SK-N-SH (cell line): ENCODE data around the gene CENPP. TPM values are rescaled to one million over a fixed set of nuclear protein-coding genes. Genes with fewer than 3 reads are reported as not detected.

Experiments
- CTCF ChIA-PET: fragments of 300-600, 350-600 bp; formaldehyde crosslinking; extraction: SDS; loops from one replicate; lab custom pipeline; 2021; lab: Yijun Ruan, JAX
- POLR2A ChIA-PET: fragments of 350-600 bp; sonication (Branson Sonifier 250); formaldehyde crosslinking; extraction: SDS; loops from one replicate; lab custom pipeline; 2020; ENCODE audit warnings: antibody characterized with exemption, inconsistent platforms; lab: Yijun Ruan, JAX
- DNase-seq: peaks from one replicate; pipeline ENCODE4 v3.0.0; 2012
- H2AFZ ChIP-seq: fragments of 200-600 bp; sonication (generic); 2 replicates; pipeline ENCODE4 v1.8.1; 2016; ENCODE audit warnings: antibody characterized with exemption, mild to moderate bottlenecking, low read depth
- H3F3A ChIP-seq: fragments of 200-600 bp; sonication (generic); replicated peaks from 2 replicates; pipeline ENCODE3; 2016; ENCODE audit warnings: antibody characterized with exemption, mild to moderate bottlenecking; ENCODE audit not compliant: insufficient read depth
- H3K27ac ChIP-seq, 2 experiments: fragments of 200-500 bp in 1 of 2; fragments of 200-600 bp in 1 of 2; sonication (Bioruptor generic) in 1 of 2; sonication (generic), shearing (Covaris generic) in 1 of 2; 2 replicates each; pipeline versions ENCODE4 v1.5.1 to v1.6.1; 2014 to 2016; ENCODE audit warnings: low read depth in 2 of 2, inconsistent platforms in 1 of 2, low read length in 1 of 2, mild to moderate bottlenecking in 1 of 2, mixed read lengths in 1 of 2
- H3K27me3 ChIP-seq: fragments of 200-600 bp; sonication (generic), shearing (Covaris generic); 2 replicates; pipeline ENCODE4 v1.6.1; 2016; ENCODE audit warnings: mixed run types; ENCODE audit not compliant: insufficient read depth
- H3K36me3 ChIP-seq, 2 experiments: fragments of 200-500 bp in 1 of 2; fragments of 200-600 bp in 1 of 2; sonication (Bioruptor generic) in 1 of 2; sonication (generic) in 1 of 2; replicated peaks in 1 of 2; 2 replicates each; pipeline versions ENCODE3 to v1.5.1; 2014 to 2016; ENCODE audit warnings: low read length in 1 of 2, mild to moderate bottlenecking in 1 of 2; ENCODE audit not compliant: insufficient read depth in 2 of 2, control insufficient read depth in 1 of 2
- H3K4me1 ChIP-seq, 2 experiments: fragments of 200-500 bp in 1 of 2; fragments of 200-600 bp in 1 of 2; sonication (Bioruptor generic) in 1 of 2; sonication (generic), shearing (Covaris generic) in 1 of 2; 2 replicates each; pipeline versions ENCODE4 v1.5.1 to v1.6.1; 2014 to 2016; ENCODE audit warnings: low read depth in 1 of 2, low read length in 1 of 2, mixed run types in 1 of 2; ENCODE audit not compliant: insufficient read depth in 2 of 2, control insufficient read depth in 1 of 2
- H3K4me2 ChIP-seq: fragments of 200-600 bp; sonication (generic), shearing (Covaris generic); 2 replicates; pipeline ENCODE4 v1.6.1; 2017; ENCODE audit warnings: mixed run types
- H3K4me3 ChIP-seq, 2 experiments: fragments of 200-500 bp in 1 of 2; fragments of 200-600 bp in 1 of 2; sonication (Bioruptor generic) in 1 of 2; sonication (generic), shearing (Covaris generic) in 1 of 2; 2 replicates each; pipeline versions ENCODE4 v1.5.1 to v1.8.1; 2014 to 2016; ENCODE audit warnings: low read depth in 2 of 2, inconsistent platforms in 1 of 2, low read length in 1 of 2, mild to moderate bottlenecking in 1 of 2, mixed read lengths in 1 of 2, moderate library complexity in 1 of 2
- H3K79me2 ChIP-seq: fragments of 200-600 bp; sonication (generic); 2 replicates; pipeline ENCODE4 v1.8.1; 2017; ENCODE audit warnings: mild to moderate bottlenecking; ENCODE audit not compliant: insufficient read depth
- H3K9ac ChIP-seq: fragments of 200-600 bp; sonication (generic); 2 replicates; pipeline ENCODE4 v1.6.1; 2017; ENCODE audit warnings: mixed run types
- H3K9me2 ChIP-seq: fragments of 200-600 bp; sonication (generic); 2 replicates; pipeline ENCODE4 v1.6.1; 2017; ENCODE audit warnings: mixed run types
- H3K9me3 ChIP-seq: fragments of 200-600 bp; sonication (generic); 2 replicates; pipeline ENCODE4 v1.6.1; 2017; ENCODE audit warnings: mixed run types, mild to moderate bottlenecking, moderate library complexity
- H4K20me1 ChIP-seq: fragments of 200-600 bp; sonication (generic); 2 replicates; pipeline ENCODE4 v1.6.1; 2017; ENCODE audit warnings: mild to moderate bottlenecking, mixed run types; ENCODE audit not compliant: insufficient read depth
- EP300 ChIP-seq, 2 experiments: IDR thresholded peaks; 2 replicates each; pipeline versions ENCODE4 v1.4.0 to v1.6.1; 2012; ENCODE audit warnings: borderline replicate concordance in 1 of 2, low read depth in 1 of 2, low read length in 1 of 2
- FOXM1 ChIP-seq: IDR thresholded peaks from 2 replicates; pipeline ENCODE4 v1.4.0; 2012; ENCODE audit warnings: low read depth, mild to moderate bottlenecking
- GATA2 ChIP-seq: sonication (generic); formaldehyde crosslinking; IDR thresholded peaks from 2 replicates; pipeline ENCODE4 v1.5.0; 2020; ENCODE audit warnings: mild to moderate bottlenecking, missing genetic modification reagents
- MEF2A ChIP-seq: IDR thresholded peaks from 2 replicates; pipeline ENCODE4 v1.4.0; 2012; ENCODE audit warnings: low read depth, borderline replicate concordance
- MXI1 ChIP-seq: IDR thresholded peaks from 2 replicates; pipeline ENCODE4 v1.6.1; 2012; ENCODE audit warnings: mild to moderate bottlenecking, low read depth, low read length, improper control_type of control experiment
- NFIC ChIP-seq: IDR thresholded peaks from 2 replicates; pipeline ENCODE4 v1.4.0; 2012; ENCODE audit warnings: borderline replicate concordance
- NRF1 ChIP-seq: IDR thresholded peaks from 2 replicates; pipeline ENCODE4 v1.6.1; 2012; ENCODE audit warnings: low read depth, mild to moderate bottlenecking, low read length
- POLR2AphosphoS5 ChIP-seq: IDR thresholded peaks from 2 replicates; pipeline ENCODE4 v1.6.1; 2012; ENCODE audit warnings: low read depth, low read length
- RXRA ChIP-seq: IDR thresholded peaks from 2 replicates; pipeline ENCODE4 v1.4.0; 2012; ENCODE audit warnings: low read depth, mild to moderate bottlenecking, borderline replicate concordance
- SIN3A ChIP-seq: IDR thresholded peaks from 2 replicates; pipeline ENCODE4 v1.6.1; 2012; ENCODE audit warnings: low read depth, mild to moderate bottlenecking, low read length, moderate library complexity, borderline replicate concordance
- SMC3 ChIP-seq: IDR thresholded peaks from 2 replicates; pipeline ENCODE4 v1.6.1; 2012; ENCODE audit warnings: low read depth, low read length, improper control_type of control experiment
- TCF12 ChIP-seq: IDR thresholded peaks from 2 replicates; pipeline ENCODE4 v1.4.0; 2012
- YY1 ChIP-seq: IDR thresholded peaks from 2 replicates; pipeline ENCODE4 v1.4.0; 2012; ENCODE audit warnings: low read depth, mild to moderate bottlenecking
- WGBS: methylation state at CpG from one replicate; pipeline ENCODE4 v1.1.6; 2017; ENCODE audit warnings: low lambda C conversion rate; 5-methylcytosine and 5-hydroxymethylcytosine counted together
- polyA plus RNA-seq, 3 experiments: library from polyadenylated mRNA; depleted of rRNA; stranded (reverse); fragments of >200 nt; gene quantifications; 2 replicates each; pipeline ENCODE4 v1.2.3, GENCODE V29; 2012
- TF ChIP-seq, protein P1 (sequence below): fragments of 150-350 bp; IDR thresholded peaks from 2 replicates; pipeline ENCODE4 v1.6.1; 2016; ENCODE audit warnings: mild to moderate bottlenecking, low read depth, low read length
- TF ChIP-seq, protein P2 (sequence below): fragments of 200-600 bp; sonication (generic); IDR thresholded peaks from 2 replicates; pipeline ENCODE4 v1.6.1; 2017; ENCODE audit warnings: antibody characterized with exemption, mild to moderate bottlenecking, moderate library complexity
- TF ChIP-seq, protein P3 (sequence below): IDR thresholded peaks from 2 replicates; pipeline ENCODE4 v1.4.0; 2012; ENCODE audit warnings: low read depth, borderline replicate concordance
- TF ChIP-seq, protein P4 (sequence below): fragments of 150-350 bp; IDR thresholded peaks from 2 replicates; pipeline ENCODE4 v1.6.1; 2017; ENCODE audit warnings: antibody characterized with exemption, low read length, low read depth, borderline replicate concordance
- TF ChIP-seq, protein P5 (sequence below): IDR thresholded peaks from 2 replicates; pipeline ENCODE4 v1.4.0; 2012; ENCODE audit warnings: low read depth, borderline replicate concordance
- TF ChIP-seq, protein P6 (sequence below): IDR thresholded peaks from 2 replicates; pipeline ENCODE4 v1.4.0; 2012; ENCODE audit warnings: low read depth
- TF ChIP-seq, protein P7 (sequence below): IDR thresholded peaks from 2 replicates; pipeline ENCODE4; 2012

CENPP gene
- polyA plus RNA-seq, 1 of the 3 experiments (the other 2 are of a cell fraction) = 1.3 TPM

DNA sequence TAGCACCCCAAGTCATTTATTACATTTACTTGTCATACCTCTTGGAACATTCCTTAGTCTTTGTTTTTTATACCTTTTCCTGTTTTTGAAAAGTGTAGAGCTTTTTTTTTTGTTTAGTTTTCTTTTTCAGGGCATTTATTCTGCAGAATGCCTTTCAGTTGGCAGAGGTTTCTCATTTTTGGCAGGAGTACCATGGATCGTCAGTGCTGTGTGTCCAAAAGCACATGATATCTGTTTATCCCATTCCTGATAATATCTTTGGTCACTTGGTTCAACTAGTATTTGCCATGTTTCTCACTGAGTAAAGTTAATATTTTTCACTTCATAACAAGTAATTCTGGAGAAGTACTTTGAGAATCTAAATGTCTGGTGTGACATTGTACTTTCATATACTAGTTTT, 67.9 kb downstream of the CENPP start:
- peaks cover 0 to 16% of the 10 kb centered on the region in 2 experiments; a peak in 3 of 4 replicates for H3K4me1 ChIP-seq
- H3K4me3 ChIP-seq = no peak overlapping the region

DNA sequence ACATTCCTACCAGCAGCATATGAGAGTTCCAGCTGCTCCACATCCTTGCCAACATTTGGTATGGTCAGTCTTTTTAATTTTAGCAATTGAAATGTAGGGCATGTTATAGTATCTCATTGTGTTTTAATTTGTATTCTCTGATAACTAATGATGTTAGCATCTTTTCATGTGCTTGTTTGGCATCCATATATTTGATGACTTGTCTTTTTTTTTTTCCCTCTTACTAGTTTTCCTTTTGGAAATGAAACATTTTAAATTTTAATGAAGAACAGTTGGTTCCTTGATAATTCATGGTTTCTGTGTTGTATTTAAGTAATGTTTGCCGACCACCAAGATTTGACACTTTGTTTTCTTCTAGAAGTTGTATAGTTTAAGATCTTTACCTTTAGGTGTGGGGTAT, 69.9 kb downstream of the CENPP start:
- no peak for TF ChIP-seq SMC3
- no peak for TF ChIP-seq RXRA
- TF ChIP-seq, protein P1, sequence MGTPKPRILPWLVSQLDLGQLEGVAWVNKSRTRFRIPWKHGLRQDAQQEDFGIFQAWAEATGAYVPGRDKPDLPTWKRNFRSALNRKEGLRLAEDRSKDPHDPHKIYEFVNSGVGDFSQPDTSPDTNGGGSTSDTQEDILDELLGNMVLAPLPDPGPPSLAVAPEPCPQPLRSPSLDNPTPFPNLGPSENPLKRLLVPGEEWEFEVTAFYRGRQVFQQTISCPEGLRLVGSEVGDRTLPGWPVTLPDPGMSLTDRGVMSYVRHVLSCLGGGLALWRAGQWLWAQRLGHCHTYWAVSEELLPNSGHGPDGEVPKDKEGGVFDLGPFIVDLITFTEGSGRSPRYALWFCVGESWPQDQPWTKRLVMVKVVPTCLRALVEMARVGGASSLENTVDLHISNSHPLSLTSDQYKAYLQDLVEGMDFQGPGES = no peak
- TF ChIP-seq, protein P2, sequence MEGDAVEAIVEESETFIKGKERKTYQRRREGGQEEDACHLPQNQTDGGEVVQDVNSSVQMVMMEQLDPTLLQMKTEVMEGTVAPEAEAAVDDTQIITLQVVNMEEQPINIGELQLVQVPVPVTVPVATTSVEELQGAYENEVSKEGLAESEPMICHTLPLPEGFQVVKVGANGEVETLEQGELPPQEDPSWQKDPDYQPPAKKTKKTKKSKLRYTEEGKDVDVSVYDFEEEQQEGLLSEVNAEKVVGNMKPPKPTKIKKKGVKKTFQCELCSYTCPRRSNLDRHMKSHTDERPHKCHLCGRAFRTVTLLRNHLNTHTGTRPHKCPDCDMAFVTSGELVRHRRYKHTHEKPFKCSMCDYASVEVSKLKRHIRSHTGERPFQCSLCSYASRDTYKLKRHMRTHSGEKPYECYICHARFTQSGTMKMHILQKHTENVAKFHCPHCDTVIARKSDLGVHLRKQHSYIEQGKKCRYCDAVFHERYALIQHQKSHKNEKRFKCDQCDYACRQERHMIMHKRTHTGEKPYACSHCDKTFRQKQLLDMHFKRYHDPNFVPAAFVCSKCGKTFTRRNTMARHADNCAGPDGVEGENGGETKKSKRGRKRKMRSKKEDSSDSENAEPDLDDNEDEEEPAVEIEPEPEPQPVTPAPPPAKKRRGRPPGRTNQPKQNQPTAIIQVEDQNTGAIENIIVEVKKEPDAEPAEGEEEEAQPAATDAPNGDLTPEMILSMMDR = no peak
- TF ChIP-seq MXI1 = no peak
- TF ChIP-seq, protein P3, sequence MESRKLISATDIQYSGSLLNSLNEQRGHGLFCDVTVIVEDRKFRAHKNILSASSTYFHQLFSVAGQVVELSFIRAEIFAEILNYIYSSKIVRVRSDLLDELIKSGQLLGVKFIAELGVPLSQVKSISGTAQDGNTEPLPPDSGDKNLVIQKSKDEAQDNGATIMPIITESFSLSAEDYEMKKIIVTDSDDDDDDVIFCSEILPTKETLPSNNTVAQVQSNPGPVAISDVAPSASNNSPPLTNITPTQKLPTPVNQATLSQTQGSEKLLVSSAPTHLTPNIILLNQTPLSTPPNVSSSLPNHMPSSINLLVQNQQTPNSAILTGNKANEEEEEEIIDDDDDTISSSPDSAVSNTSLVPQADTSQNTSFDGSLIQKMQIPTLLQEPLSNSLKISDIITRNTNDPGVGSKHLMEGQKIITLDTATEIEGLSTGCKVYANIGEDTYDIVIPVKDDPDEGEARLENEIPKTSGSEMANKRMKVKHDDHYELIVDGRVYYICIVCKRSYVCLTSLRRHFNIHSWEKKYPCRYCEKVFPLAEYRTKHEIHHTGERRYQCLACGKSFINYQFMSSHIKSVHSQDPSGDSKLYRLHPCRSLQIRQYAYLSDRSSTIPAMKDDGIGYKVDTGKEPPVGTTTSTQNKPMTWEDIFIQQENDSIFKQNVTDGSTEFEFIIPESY = no peak
- TF ChIP-seq, protein P4, sequence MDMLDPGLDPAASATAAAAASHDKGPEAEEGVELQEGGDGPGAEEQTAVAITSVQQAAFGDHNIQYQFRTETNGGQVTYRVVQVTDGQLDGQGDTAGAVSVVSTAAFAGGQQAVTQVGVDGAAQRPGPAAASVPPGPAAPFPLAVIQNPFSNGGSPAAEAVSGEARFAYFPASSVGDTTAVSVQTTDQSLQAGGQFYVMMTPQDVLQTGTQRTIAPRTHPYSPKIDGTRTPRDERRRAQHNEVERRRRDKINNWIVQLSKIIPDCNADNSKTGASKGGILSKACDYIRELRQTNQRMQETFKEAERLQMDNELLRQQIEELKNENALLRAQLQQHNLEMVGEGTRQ = no peak
- TF ChIP-seq EP300 (IDR thresholded peaks at IDR 0.05; ENCODE audit: borderline replicate concordance in 1 of 2, low read depth in 1 of 2, low read length in 1 of 2) = no peak
- no peak for TF ChIP-seq MEF2A
- no peak for TF ChIP-seq YY1
- no peak for TF ChIP-seq POLR2AphosphoS5
- TF ChIP-seq, protein P5, sequence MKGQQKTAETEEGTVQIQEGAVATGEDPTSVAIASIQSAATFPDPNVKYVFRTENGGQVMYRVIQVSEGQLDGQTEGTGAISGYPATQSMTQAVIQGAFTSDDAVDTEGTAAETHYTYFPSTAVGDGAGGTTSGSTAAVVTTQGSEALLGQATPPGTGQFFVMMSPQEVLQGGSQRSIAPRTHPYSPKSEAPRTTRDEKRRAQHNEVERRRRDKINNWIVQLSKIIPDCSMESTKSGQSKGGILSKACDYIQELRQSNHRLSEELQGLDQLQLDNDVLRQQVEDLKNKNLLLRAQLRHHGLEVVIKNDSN = no peak
- no peak for TF ChIP-seq TCF12
- no peak for TF ChIP-seq FOXM1
- TF ChIP-seq, protein P6, sequence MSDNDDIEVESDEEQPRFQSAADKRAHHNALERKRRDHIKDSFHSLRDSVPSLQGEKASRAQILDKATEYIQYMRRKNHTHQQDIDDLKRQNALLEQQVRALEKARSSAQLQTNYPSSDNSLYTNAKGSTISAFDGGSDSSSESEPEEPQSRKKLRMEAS = no peak
- no peak for TF ChIP-seq GATA2
- no peak for TF ChIP-seq NRF1
- TF ChIP-seq SIN3A = no peak
- TF ChIP-seq, protein P7, sequence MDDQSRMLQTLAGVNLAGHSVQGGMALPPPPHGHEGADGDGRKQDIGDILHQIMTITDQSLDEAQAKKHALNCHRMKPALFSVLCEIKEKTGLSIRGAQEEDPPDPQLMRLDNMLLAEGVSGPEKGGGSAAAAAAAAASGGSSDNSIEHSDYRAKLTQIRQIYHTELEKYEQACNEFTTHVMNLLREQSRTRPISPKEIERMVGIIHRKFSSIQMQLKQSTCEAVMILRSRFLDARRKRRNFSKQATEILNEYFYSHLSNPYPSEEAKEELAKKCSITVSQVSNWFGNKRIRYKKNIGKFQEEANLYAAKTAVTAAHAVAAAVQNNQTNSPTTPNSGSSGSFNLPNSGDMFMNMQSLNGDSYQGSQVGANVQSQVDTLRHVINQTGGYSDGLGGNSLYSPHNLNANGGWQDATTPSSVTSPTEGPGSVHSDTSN = no peak
- ChIA-PET CTCF (no interaction called here), POLR2A (no interaction called here)
- Histone ChIP-seq H3F3A (no peaks in the 10 kb centered on the region), H3K27me3 (no peaks in the 10 kb centered on the region), H4K20me1 (no peaks in the 10 kb centered on the region), H3K9ac (no peak overlapping the region), H3K4me2 (no peak overlapping the region), H3K27ac (no peak overlapping the region), H3K9me2 (no peaks in the 10 kb centered on the region), H3K9me3 (no peaks in the 10 kb centered on the region), H3K79me2 (no peaks in the 10 kb centered on the region), H3K36me3 (no peaks in the 10 kb centered on the region), H2AFZ (no peak overlapping the region), H3K4me3 (no peak overlapping the region), H3K4me1 (peaks cover 0 to 16% of the 10 kb centered on the region in 2 experiments; a peak in 3 of 4 replicates)
- no peak for DNase-seq
- WGBS = 91% methylated on average over 1 of the region's 1 CpG

More for the DNA sequence above, 67.9 kb downstream of the CENPP start:
- Histone ChIP-seq H3K9me3 (no peaks in the 10 kb centered on the region), H3K9me2 (no peaks in the 10 kb centered on the region), H3K27ac (peak overlapping the region; percentile 2 to 57; a peak in 3 of 4 replicates), H3K36me3 (no peaks in the 10 kb centered on the region), H4K20me1 (no peaks in the 10 kb centered on the region), H3K9ac (no peak overlapping the region)
- DNase-seq = no peak
- CTCF ChIA-PET = no interaction called here
- TF ChIP-seq NFIC (peak; percentile 26; the same call in 1 of the 2 replicates), EP300 (IDR thresholded peaks at IDR 0.05; ENCODE audit: borderline replicate concordance in 1 of 2, low read depth in 1 of 2, low read length in 1 of 2) (no peak)
- TF ChIP-seq, all 33 proteins: peak for 1
- Histone ChIP-seq H3F3A (peaks cover 2% of the 10 kb centered on the region), H3K4me2 (peak overlapping the region; percentile 30; the same call in 1 of the 2 replicates), H2AFZ (no peak overlapping the region; the same call in 1 of the 2 replicates), H3K27me3 (no peaks in the 10 kb centered on the region), H3K79me2 (no peaks in the 10 kb centered on the region)
- POLR2A ChIA-PET = no interaction called here
- WGBS = 22% methylated on average over 1 of the region's 1 CpG
